OCI-LY7 (cell line): ENCODE results near the gene ZGRF1. TPM values are rescaled to one million over a fixed set of nuclear protein-coding genes. Genes with fewer than 3 reads are reported as not detected.
A peak's percentile ranks its signal among the peaks of the same experiment; 100 is the strongest.
"Not testable (repeated sequence)": the region's sequence is repeated elsewhere in the genome, so short reads cannot be mapped to it uniquely, and the experiment has no call there.

Source experiments
- BruUV-seq: library from RNA; stranded (reverse); fragments of 400-500 nt; replicated peaks from 2 replicates; lab custom pipeline; 2021; lab: Mats Ljungman, UMichigan
- CTCF ChIA-PET: fragments of 300-600 bp; sonication (Branson Sonifier 250); formaldehyde crosslinking; loops from one replicate; lab custom pipeline; 2022; ENCODE audit warnings: antibody characterized with exemption; ENCODE audit not compliant: unreplicated experiment; lab: Charles Lee
- POLR2A ChIA-PET: fragments of 300-600 bp; sonication (Branson Sonifier 250); formaldehyde crosslinking; loops from one replicate; lab custom pipeline; 2022; ENCODE audit warnings: antibody characterized with exemption; lab: Charles Lee
- DNase-seq: peaks from one replicate; pipeline ENCODE4 v3.0.0-alpha.2; 2015; ENCODE audit warnings: low spot score
- H2AFZ ChIP-seq: fragments of 200-600 bp; sonication (generic), shearing (Covaris generic); 2 replicates; pipeline ENCODE4 v1.6.1; 2014; ENCODE audit warnings: mild to moderate bottlenecking, antibody characterized with exemption, low read length, moderate library complexity
- H3K27ac ChIP-seq: fragments of 200-600 bp; sonication (generic); 2 replicates; pipeline ENCODE4 v1.5.1; 2014; ENCODE audit warnings: mixed run types, low read depth, mild to moderate bottlenecking, moderate library complexity, low read length, inconsistent platforms; ENCODE audit not compliant: poor library complexity, severe bottlenecking
- H3K36me3 ChIP-seq: fragments of 200-600 bp; sonication (generic); 2 replicates; pipeline ENCODE4 v1.6.1; 2014; ENCODE audit warnings: mild to moderate bottlenecking, antibody characterized with exemption, low read length, moderate library complexity, mixed read lengths; ENCODE audit not compliant: insufficient read depth
- H3K4me1 ChIP-seq: fragments of 200-600 bp; sonication (generic); 2 replicates; pipeline ENCODE4 v1.5.1; 2014; ENCODE audit warnings: mild to moderate bottlenecking, low read length; ENCODE audit not compliant: insufficient read depth, poor library complexity, severe bottlenecking
- H3K4me2 ChIP-seq: fragments of 200-600 bp; sonication (generic); 2 replicates; pipeline ENCODE4 v1.6.1; 2014; ENCODE audit warnings: mild to moderate bottlenecking, low read length
- H3K4me3 ChIP-seq: fragments of 200-600 bp; sonication (generic); 2 replicates; pipeline ENCODE4 v1.5.1; 2014; ENCODE audit warnings: mild to moderate bottlenecking, low read depth, low read length; ENCODE audit not compliant: poor library complexity, severe bottlenecking
- H3K79me2 ChIP-seq: fragments of 200-600 bp; sonication (generic); 2 replicates; pipeline ENCODE4 v1.6.1; 2016; ENCODE audit warnings: low read depth, mild to moderate bottlenecking, low read length, moderate library complexity, mixed read lengths; ENCODE audit not compliant: insufficient read depth
- H3K9me2 ChIP-seq: fragments of 200-600 bp; sonication (generic); 2 replicates; pipeline ENCODE4 v1.6.1; 2016; ENCODE audit warnings: mild to moderate bottlenecking, low read length, mixed read lengths; ENCODE audit not compliant: insufficient read depth
- H3K9me3 ChIP-seq: fragments of 200-600 bp; sonication (generic); 2 replicates; pipeline ENCODE4 v1.6.1; 2014; ENCODE audit warnings: mild to moderate bottlenecking, mixed run types, low read length, mixed read lengths
- H4K20me1 ChIP-seq: fragments of 200-600 bp; sonication (generic); 2 replicates; pipeline ENCODE4 v1.6.1; 2014; ENCODE audit warnings: mild to moderate bottlenecking, antibody characterized with exemption, low read length, moderate library complexity, mixed read lengths; ENCODE audit not compliant: insufficient read depth
- CTCF ChIP-seq: fragments of 200-600 bp; sonication (generic); conservative IDR thresholded peaks from 2 replicates; pipeline ENCODE4 v1.5.1; 2014; ENCODE audit warnings: mild to moderate bottlenecking, antibody characterized with exemption, low read length, moderate library complexity, mixed read lengths
- EZH2phosphoT487 ChIP-seq: fragments of 200-600 bp; sonication (generic); IDR thresholded peaks from 2 replicates; pipeline ENCODE4 v1.6.1; 2018; ENCODE audit warnings: low read depth, borderline replicate concordance, mild to moderate bottlenecking, mixed run types, antibody characterized with exemption, low read length, moderate library complexity, mixed read lengths
- intact Hi-C: fragments of 100-400 bp; cut with micrococcal nuclease; formaldehyde crosslinking; loops from one replicate; pipeline ENCODE4 v1.10.0; 2022; ENCODE audit not compliant: unreplicated experiment
- total RNA-seq, 2 experiments: library from RNA; depleted of rRNA in 1 of 2; stranded (reverse); fragments of >200 nt in 1 of 2; shearing (Covaris generic) in 1 of 2; gene quantifications; 2 replicates each; pipeline ENCODE4 v1.2.3, GENCODE V29; 2014 to 2022

ZGRF1 gene
- total RNA-seq, 2 experiments from 2014 or later, result 54.4 to 68.1 TPM

GRCh38 chr4:112646632-112647537 is 10.2 kb upstream of the ZGRF1 start:
- no peaks in the 10 kb centered on the region for H4K20me1 ChIP-seq
- ChIA-PET POLR2A (interaction anchor here (0.6 to 2.0 kb wide), 7 partner anchors 9 to 1518 kb away, joined by 3 to 10 read pairs (median 5); no protein-coding TSS in a partner anchor), CTCF (no interaction called here)
- DNase-seq, result no peak
- BruUV-seq, result TSS peak; percentile 84
- H3K79me2 ChIP-seq, result peaks cover 11% of the 10 kb centered on the region
- no peak overlapping the region for H2AFZ ChIP-seq
- intact Hi-C loops, result no loop called here
- no peak for TF ChIP-seq CTCF
- no peak for TF ChIP-seq EZH2phosphoT487
- no peak overlapping the region for H3K27ac ChIP-seq
- no peak overlapping the region for H3K4me2 ChIP-seq
- no peaks in the 10 kb centered on the region for H3K9me3 ChIP-seq
- peaks cover 85% of the 10 kb centered on the region for H3K36me3 ChIP-seq
- H3K4me3 ChIP-seq, result no peak overlapping the region
- no peaks in the 10 kb centered on the region for H3K9me2 ChIP-seq
- peaks cover 11% of the 10 kb centered on the region for H3K4me1 ChIP-seq

GRCh38 chr4:112645541-112646329 is 9.0 kb upstream of the ZGRF1 start:
- H3K4me2 ChIP-seq, result no peak overlapping the region
- peaks cover 22% of the 10 kb centered on the region for H3K79me2 ChIP-seq
- no peaks in the 10 kb centered on the region for H3K9me3 ChIP-seq
- ChIA-PET CTCF (no interaction called here), POLR2A (interaction anchor here (0.5 to 2.0 kb wide), 5 partner anchors 8 to 111 kb away, joined by 3 to 10 read pairs (median 7); no protein-coding TSS in a partner anchor)
- peaks cover 11% of the 10 kb centered on the region for H3K4me1 ChIP-seq
- no peak for TF ChIP-seq EZH2phosphoT487
- TF ChIP-seq CTCF, result no peak
- no peaks in the 10 kb centered on the region for H3K9me2 ChIP-seq
- BruUV-seq, result no TSS peak
- no peaks in the 10 kb centered on the region for H4K20me1 ChIP-seq
- no peak overlapping the region for H2AFZ ChIP-seq
- no peak overlapping the region for H3K4me3 ChIP-seq
- H3K36me3 ChIP-seq, result peaks cover 78% of the 10 kb centered on the region
- H3K27ac ChIP-seq, result no peak overlapping the region
- intact Hi-C loops, result no loop called here
- no peak for DNase-seq

GRCh38 chr4:112644595-112645535 is 8.2 kb upstream of the ZGRF1 start:
- H3K4me3 ChIP-seq, H4K20me1 ChIP-seq, DNase-seq, H3K9me3 ChIP-seq, CTCF ChIA-PET, intact Hi-C loops, H3K4me2 ChIP-seq, H3K9me2 ChIP-seq, H3K27ac ChIP-seq, H2AFZ ChIP-seq, BruUV-seq: not testable (repeated sequence)
- Histone ChIP-seq H3K36me3 (peaks cover 77% of the 10 kb centered on the region), H3K79me2 (peaks cover 30% of the 10 kb centered on the region), H3K4me1 (peaks cover 11% of the 10 kb centered on the region)
- POLR2A ChIA-PET, result interaction anchor here (0.5 to 2.0 kb wide), 4 partner anchors 12 to 286 kb away, joined by 3 to 10 read pairs (median 4); no protein-coding TSS in a partner anchor
